ENCODE results near the gene SLC34A1. TPM values are rescaled to one million over a fixed set of nuclear protein-coding genes. Genes with fewer than 3 reads are reported as not detected.
A peak's percentile ranks its signal among the peaks of the same experiment; 100 is the strongest.

Gene SLC34A1
- total RNA-seq, 1 donor from 2014 or later, result not detected

GRCh38 chr5:177361418-177362291 is 22.6 kb upstream of the SLC34A1 start:
- H3K27me3 Mint-ChIP-seq (ENCODE audit: unreplicated experiment), result peaks cover 7% of the 10 kb centered on the region
- peaks cover 6% of the 10 kb centered on the region for H3K9me3 Mint-ChIP-seq (ENCODE audit: unreplicated experiment)
- TF ChIP-seq CTCF (IDR thresholded peaks at IDR 0.05; ENCODE audit: partially characterized antibody, unreplicated experiment), result no peak
- no peak for DNase-seq
- peaks cover 8% of the 10 kb centered on the region for H3K4me1 Mint-ChIP-seq (ENCODE audit: low read depth, unreplicated experiment)
- H3K4me3 Mint-ChIP-seq (ENCODE audit: unreplicated experiment), result peak overlapping the region; percentile 25
- no peak overlapping the region for H3K27ac Mint-ChIP-seq (ENCODE audit: unreplicated experiment)
- no peaks in the 10 kb centered on the region for H3K36me3 Mint-ChIP-seq (ENCODE audit: unreplicated experiment)

- no peak for TF ChIP-seq CTCF (IDR thresholded peaks at IDR 0.05; ENCODE audit: partially characterized antibody, unreplicated experiment)
- Mint-ChIP-seq H3K4me1 (ENCODE audit: low read depth, unreplicated experiment) (peaks cover 8% of the 10 kb centered on the region), H3K36me3 (ENCODE audit: unreplicated experiment) (no peaks in the 10 kb centered on the region), H3K27ac (ENCODE audit: unreplicated experiment) (no peak overlapping the region), H3K4me3 (ENCODE audit: unreplicated experiment) (peak overlapping the region; percentile 25), H3K9me3 (ENCODE audit: unreplicated experiment) (peaks cover 6% of the 10 kb centered on the region), H3K27me3 (ENCODE audit: unreplicated experiment) (peaks cover 7% of the 10 kb centered on the region)
- no peak for DNase-seq
Measured at GRCh38 chr5:177362292-177362609, 22.0 kb upstream of the SLC34A1 start.

GRCh38 chr5:177362610-177363507 is 21.4 kb upstream of the SLC34A1 start:
- Mint-ChIP-seq H3K4me1 (ENCODE audit: low read depth, unreplicated experiment) (peaks cover 8% of the 10 kb centered on the region), H3K27me3 (ENCODE audit: unreplicated experiment) (peaks cover 5% of the 10 kb centered on the region), H3K9me3 (ENCODE audit: unreplicated experiment) (peaks cover 4% of the 10 kb centered on the region), H3K36me3 (ENCODE audit: unreplicated experiment) (no peaks in the 10 kb centered on the region), H3K27ac (ENCODE audit: unreplicated experiment) (no peak overlapping the region), H3K4me3 (ENCODE audit: unreplicated experiment) (peak overlapping the region; percentile 80)
- DNase-seq, result peak; percentile 53
- TF ChIP-seq CTCF (IDR thresholded peaks at IDR 0.05; ENCODE audit: partially characterized antibody, unreplicated experiment), result no peak

GRCh38 chr5:177363565-177363964 is 20.7 kb upstream of the SLC34A1 start:
- no peak overlapping the region for H3K4me3 Mint-ChIP-seq (ENCODE audit: unreplicated experiment)
- H3K27ac Mint-ChIP-seq (ENCODE audit: unreplicated experiment), result no peak overlapping the region
- peaks cover 4% of the 10 kb centered on the region for H3K9me3 Mint-ChIP-seq (ENCODE audit: unreplicated experiment)
- no peaks in the 10 kb centered on the region for H3K36me3 Mint-ChIP-seq (ENCODE audit: unreplicated experiment)
- no peak for DNase-seq
- peaks cover 9% of the 10 kb centered on the region for H3K27me3 Mint-ChIP-seq (ENCODE audit: unreplicated experiment)
- peaks cover 8% of the 10 kb centered on the region for H3K4me1 Mint-ChIP-seq (ENCODE audit: low read depth, unreplicated experiment)
- TF ChIP-seq CTCF (IDR thresholded peaks at IDR 0.05; ENCODE audit: partially characterized antibody, unreplicated experiment), result no peak
